Right ventricle myocardium superior (tissue), 1 donor: Measurements from ENCODE around the gene HAPLN2. TPM values are rescaled to one million over a fixed set of nuclear protein-coding genes. Genes with fewer than 3 reads are reported as not detected.
"Not testable (repeated sequence)": the region's sequence is repeated elsewhere in the genome, so short reads cannot be mapped to it uniquely, and the experiment has no call there.

Experiments
- ATAC-seq: fragments of 200-7000 bp; cut with Tn5 transposase; one replicate; pipeline ENCODE4 v1.9.1; 2020; ENCODE audit warnings: mild to moderate bottlenecking; ENCODE audit not compliant: poor library complexity
- DNase-seq: peaks from one replicate; pipeline ENCODE4 v3.0.0-alpha.2; 2020
- intact Hi-C: fragments of 100-400 bp; cut with DNase I; formaldehyde crosslinking; loops from one replicate; pipeline ENCODE4 v1.11.2; 2022
- total RNA-seq: library from RNA; stranded (reverse); fragmentation: NEBNext Ultra II Directional; extraction: Animal tissue kit (Norgen Biotek cat#: 25700); gene quantifications from one replicate; pipeline ENCODE4 v1.2.1, GENCODE V29; 2021
- donor health status: DM: no; HTN: yes; CAD: no; lungs with severe emphysema.

The HAPLN2 gene
- total RNA-seq, 1 donor from 2014 or later: 1.6 TPM

- no peak for ATAC-seq
- DNase-seq: no peak
- intact Hi-C loops: loop anchor here (10.0 kb wide), 1 partner anchor 116 kb away; no protein-coding TSS in a partner anchor
Measured at GRCh38 chr1:156590326-156591180, 28.7 kb upstream of the HAPLN2 start.

GRCh38 chr1:156591181-156591431, 28.1 kb upstream of the HAPLN2 start:
- ATAC-seq (no peak), DNase-seq (no peak)
- intact Hi-C loops: loop anchor here (10.0 kb wide), 1 partner anchor 116 kb away; no protein-coding TSS in a partner anchor

DNA sequence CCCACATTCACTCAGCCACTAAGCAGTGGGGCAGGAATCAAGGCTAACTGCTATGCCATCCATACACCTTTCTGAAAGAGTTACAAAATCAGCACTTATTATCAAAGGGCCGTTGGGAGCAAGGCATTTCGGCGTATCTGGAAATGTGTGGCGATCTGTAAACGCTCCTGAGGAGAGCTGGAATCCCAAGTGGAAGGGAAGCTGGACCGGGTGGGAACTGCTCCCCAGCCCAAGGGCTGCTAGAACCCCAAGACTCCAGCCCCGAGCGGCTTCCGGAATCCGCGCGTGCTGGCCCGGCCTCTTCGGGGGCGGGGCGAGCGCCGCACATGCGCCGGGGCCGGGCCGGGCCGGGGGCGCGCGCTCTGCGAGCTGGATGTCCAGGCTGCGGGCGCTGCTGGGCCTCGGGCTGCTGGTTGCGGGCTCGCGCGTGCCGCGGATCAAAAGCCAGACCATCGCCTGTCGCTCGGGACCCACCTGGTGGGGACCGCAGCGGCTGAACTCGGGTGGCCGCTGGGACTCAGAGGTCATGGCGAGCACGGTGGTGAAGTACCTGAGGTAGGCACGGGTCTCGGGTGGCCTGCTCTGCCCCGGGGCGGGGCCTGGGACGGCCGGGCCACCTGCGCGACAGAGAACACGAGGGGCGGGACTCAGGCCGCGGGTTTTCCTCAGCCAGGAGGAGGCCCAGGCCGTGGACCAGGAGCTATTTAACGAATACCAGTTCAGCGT, 27.6 kb upstream of the HAPLN2 start, which contains the start of gene NAXE:
Gene NAXE (plus strand): TSS at position 345 of the 726 bp plus-strand sequence. CDS start 29 bp downstream, at position 374.
- DNase-seq (peak; percentile 86), ATAC-seq (peak; percentile 98)
- intact Hi-C loops: loop anchor here (10.0 kb wide), 1 partner anchor 117 kb away; no protein-coding TSS in a partner anchor

DNA sequence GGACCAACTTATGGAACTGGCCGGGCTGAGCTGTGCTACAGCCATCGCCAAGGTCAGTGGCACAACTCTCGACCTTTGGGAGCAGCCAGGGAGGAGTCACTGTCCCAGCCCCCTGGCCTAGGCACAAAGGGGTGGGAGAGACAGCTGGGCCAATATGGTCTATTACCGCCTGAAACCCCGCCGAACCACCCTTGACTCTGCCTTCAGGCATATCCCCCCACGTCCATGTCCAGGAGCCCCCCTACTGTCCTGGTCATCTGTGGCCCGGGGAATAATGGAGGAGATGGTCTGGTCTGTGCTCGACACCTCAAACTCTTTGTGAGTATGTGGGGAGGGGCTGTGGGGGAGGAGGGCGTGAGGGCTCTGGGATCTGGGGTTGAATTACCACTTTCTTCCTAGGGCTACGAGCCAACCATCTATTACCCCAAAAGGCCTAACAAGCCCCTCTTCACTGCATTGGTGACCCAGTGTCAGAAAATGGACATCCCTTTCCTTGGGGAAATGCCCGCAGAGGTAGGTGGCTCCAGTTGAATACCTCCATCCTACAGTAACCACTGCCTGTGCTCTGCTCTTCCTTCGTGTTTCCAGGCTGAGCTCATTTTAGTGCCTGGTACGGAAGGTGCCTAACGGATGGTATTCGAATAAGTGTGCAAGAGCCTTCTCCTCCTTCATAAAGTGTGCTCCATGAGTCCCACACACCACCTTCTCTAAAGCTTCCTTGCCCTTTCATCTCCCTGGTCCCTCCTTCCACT, 26.9 kb upstream of the HAPLN2 start:
- no peak for DNase-seq
- ATAC-seq: no peak
- intact Hi-C loops: loop anchor here (10.0 kb wide), 1 partner anchor 118 kb away; no protein-coding TSS in a partner anchor

GRCh38 chr1:156592910-156593660, 26.1 kb upstream of the HAPLN2 start:
- ATAC-seq: no peak
- intact Hi-C loops: loop anchor here (10.0 kb wide), 1 partner anchor 118 kb away; no protein-coding TSS in a partner anchor
- no peak for DNase-seq

DNA sequence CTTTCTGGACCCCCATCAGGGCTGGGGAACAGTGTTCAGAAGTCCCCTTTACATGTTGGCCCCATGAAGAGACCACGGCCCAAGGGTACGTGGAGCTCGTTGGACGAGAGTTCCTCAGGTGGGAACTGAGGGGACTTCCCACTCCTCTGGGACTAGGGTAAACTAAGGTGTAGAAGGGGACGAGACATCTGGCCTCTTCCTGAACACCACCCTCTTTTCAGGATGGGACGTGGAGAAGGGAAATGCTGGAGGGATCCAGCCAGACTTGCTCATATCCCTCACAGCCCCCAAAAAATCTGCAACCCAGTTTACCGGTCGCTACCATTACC, 25.6 kb upstream of the HAPLN2 start:
- DNase-seq: no peak
- ATAC-seq: no peak
- intact Hi-C loops: loop anchor here (10.0 kb wide), 1 partner anchor 119 kb away; no protein-coding TSS in a partner anchor

DNA sequence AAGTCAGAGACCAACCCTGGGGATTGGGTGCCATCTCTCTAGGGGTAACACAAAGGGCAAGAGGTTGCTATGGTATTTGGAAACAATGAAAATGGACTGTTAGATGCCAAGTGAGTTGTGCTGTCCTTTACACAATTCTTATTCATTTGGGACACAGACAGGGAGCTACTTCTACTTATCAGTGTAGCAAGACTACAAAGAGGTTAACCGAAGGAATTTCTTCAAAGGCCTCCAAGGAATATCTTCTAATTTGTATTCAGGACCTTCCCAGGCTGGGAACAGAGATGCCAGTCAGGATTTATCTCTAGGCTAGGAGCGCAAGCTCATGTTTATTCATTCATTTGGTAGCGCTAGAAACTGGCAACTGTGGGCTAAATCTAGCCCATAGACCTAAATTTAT, 25.0 kb upstream of the HAPLN2 start:
- ATAC-seq: no peak
- DNase-seq: no peak
- intact Hi-C loops: loop anchor here (10.0 kb wide), 1 partner anchor 119 kb away; no protein-coding TSS in a partner anchor

DNA sequence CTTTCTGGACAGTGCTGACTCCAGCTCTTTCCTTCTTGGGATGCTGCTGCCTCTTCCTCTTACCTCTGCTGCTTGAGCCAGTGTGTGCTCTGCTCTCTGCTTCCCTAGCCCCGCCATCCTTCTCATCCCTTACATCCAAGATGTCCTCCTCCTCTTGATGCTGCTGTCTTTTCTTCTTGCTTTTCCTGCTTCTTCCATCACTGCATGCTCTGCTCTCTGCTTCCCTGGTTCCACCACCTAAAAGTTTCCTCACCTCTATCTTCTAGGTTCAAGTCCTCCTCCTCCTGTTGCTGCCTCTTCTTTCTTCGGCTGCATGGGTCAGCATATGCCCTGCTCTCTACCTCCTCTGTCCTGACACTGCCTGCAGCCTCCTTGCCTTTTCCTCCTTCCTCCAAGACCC, 24.2 kb upstream of the HAPLN2 start:
- DNase-seq: no peak
- no peak for ATAC-seq
- intact Hi-C loops: loop anchor here (10.0 kb wide), 1 partner anchor 120 kb away; no protein-coding TSS in a partner anchor

DNA sequence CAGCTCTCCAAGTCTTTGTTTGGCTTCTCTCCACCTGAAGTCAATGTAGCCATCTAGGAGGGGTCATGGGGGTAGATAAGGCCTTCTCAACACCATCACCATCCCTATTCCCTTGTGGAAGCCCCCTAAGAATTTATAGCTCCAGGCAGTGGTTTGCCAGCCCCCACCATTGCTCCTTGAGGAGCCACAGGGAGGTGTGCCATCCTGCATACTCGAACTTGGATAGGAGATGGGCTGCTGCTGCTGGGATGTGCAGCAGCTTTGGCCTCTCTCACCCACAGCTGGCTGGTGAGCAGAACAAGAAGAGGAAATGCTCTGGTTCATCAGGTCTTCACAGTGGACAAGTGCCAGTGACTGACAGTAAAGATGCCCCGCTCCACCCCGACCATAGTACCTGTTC, 22.8 kb upstream of the HAPLN2 start:
- intact Hi-C loops: loop anchor here (10.0 kb wide), 1 partner anchor 122 kb away; no protein-coding TSS in a partner anchor
- DNase-seq (no peak), ATAC-seq (no peak)

DNA sequence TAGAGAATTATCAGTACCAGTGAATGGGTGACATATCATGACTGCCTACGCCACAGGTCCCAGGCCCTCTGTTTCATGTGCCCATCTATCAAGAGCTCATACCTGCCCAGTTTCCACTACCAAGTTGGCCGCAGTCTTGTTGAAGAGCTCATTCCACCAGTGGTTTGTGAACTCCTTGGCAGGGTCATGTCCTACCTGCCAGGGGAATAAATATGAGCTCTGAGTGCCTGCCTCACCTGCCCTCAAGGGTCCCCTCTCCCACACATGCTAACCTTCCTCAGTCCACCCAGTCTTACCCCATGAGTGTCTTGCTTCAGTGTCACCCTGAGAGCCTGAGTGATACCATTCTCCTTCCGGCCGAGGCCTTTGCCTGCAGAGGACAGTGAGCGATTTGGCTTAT, 21.1 kb upstream of the HAPLN2 start:
- intact Hi-C loops: loop anchor here (10.0 kb wide), 1 partner anchor 123 kb away; no protein-coding TSS in a partner anchor

GRCh38 chr1:156598731-156599432, 20.3 kb upstream of the HAPLN2 start:
- intact Hi-C loops: loop anchor here (10.0 kb wide), 1 partner anchor 124 kb away; no protein-coding TSS in a partner anchor
- DNase-seq (no peak), ATAC-seq (no peak)

More for the DNA sequence above, 21.1 kb upstream of the HAPLN2 start:
- no peak for DNase-seq
- no peak for ATAC-seq

GRCh38 chr1:156599811-156600210, 19.4 kb upstream of the HAPLN2 start:
- DNase-seq: no peak
- no peak for ATAC-seq
- intact Hi-C loops: loop anchor here (10.0 kb wide), 1 partner anchor 125 kb away; no protein-coding TSS in a partner anchor

GRCh38 chr1:156600733-156601121, 18.5 kb upstream of the HAPLN2 start:
- DNase-seq: no peak
- intact Hi-C loops: no loop called here
- no peak for ATAC-seq

GRCh38 chr1:156601122-156601830, 17.9 kb upstream of the HAPLN2 start, which contains the start of gene GPATCH4:
TSS of gene GPATCH4 (minus strand) at chr1:156601479.
- DNase-seq: peak; percentile 83
- ATAC-seq: peak; percentile 92
- intact Hi-C loops: no loop called here

- intact Hi-C loops: no loop called here
- no peak for DNase-seq
- ATAC-seq: no peak
Measured at GRCh38 chr1:156601892-156602291, 17.3 kb upstream of the HAPLN2 start.

DNA sequence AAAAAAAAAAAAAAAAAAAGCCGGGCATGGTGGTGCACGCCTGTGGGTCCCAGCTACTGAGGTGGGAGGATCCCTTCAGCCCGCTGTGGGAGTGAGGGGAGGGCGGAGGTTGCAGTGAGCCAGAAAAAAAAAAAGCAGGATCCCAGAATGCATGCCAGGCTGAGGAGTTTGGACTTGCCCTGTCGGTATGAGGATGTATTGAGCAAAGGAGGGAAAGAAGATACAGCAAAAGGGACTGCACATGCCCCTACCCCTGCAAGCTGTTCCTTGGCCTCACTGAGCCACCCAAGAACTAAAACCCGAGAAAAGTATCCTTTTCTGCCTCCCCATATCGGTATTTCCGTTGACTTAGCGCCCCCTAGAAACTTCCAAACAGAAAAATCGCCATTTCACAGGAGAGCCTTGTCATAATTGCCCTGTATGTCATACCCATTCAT, 16.6 kb upstream of the HAPLN2 start:
- intact Hi-C loops: no loop called here

GRCh38 chr1:156607344-156607743, 11.9 kb upstream of the HAPLN2 start:
- intact Hi-C loops: loop anchor here (5.0 kb wide), 2 partner anchors 160 to 220 kb away; no protein-coding TSS in a partner anchor
- not testable (repeated sequence) for ATAC-seq, DNase-seq

More for the DNA sequence above, 16.6 kb upstream of the HAPLN2 start:
- ATAC-seq (no peak), DNase-seq (no peak)
